Central memory CD8-positive, alpha-beta T cell (primary cell): ENCODE data around the gene NPY2R.

Experiments
- ATAC-seq: fragments of 150-1000 bp; cut with Tn5 transposase; replicated peaks from 2 replicates; pipeline ENCODE4 v1.10.0; 2022; ENCODE audit warnings: mild to moderate bottlenecking, moderate FRiP score, moderate number of reproducible peaks; ENCODE audit not compliant: poor library complexity, severe bottlenecking; ENCODE audit errors: extremely low read depth
- DNase-seq, 2 donors: peaks; one replicate each; pipeline ENCODE4 v3.0.0; 2021; ENCODE audit warnings: low spot score in 2 of 2
- H3K27ac Mint-ChIP-seq: one replicate; pipeline ENCODE4 v1.8.0; 2022; ENCODE audit warnings: low read depth, mild to moderate bottlenecking, moderate library complexity, mixed read lengths
- H3K27me3 Mint-ChIP-seq: one replicate; pipeline ENCODE4 v1.8.0; 2022; ENCODE audit warnings: mixed read lengths
- H3K36me3 Mint-ChIP-seq: one replicate; pipeline ENCODE4 v1.8.0; 2022; ENCODE audit warnings: mild to moderate bottlenecking, moderate library complexity, mixed read lengths; ENCODE audit not compliant: insufficient read depth
- H3K4me1 Mint-ChIP-seq: one replicate; pipeline ENCODE4 v1.8.0; 2022; ENCODE audit warnings: mixed read lengths
- H3K4me3 Mint-ChIP-seq: one replicate; pipeline ENCODE4 v1.8.0; 2022; ENCODE audit warnings: mild to moderate bottlenecking, moderate library complexity, mixed read lengths
- H3K9me3 Mint-ChIP-seq: one replicate; pipeline ENCODE4 v1.8.0; 2022; ENCODE audit warnings: mixed read lengths

Gene NPY2R

DNA sequence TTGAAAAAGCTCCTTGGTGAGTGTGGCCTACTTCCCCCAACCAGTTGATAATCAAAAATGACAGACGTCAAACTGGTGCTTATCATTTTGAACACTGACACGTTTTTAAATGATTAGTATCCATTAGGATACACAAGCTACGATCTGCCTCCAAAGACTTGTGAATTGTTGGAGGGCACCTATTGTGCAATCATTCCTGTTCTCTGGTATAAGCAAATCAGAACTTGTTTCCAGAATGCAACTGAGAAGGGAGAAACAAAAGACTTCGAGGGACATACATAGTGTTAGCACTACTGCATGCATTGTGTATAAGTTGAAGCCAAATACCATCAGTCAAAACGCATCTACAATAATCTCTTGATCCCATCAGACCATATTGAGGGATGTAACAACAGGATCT, 11.6 kb downstream of the NPY2R start:
- H3K27me3 Mint-ChIP-seq, result no peaks in the 10 kb centered on the region

DNA sequence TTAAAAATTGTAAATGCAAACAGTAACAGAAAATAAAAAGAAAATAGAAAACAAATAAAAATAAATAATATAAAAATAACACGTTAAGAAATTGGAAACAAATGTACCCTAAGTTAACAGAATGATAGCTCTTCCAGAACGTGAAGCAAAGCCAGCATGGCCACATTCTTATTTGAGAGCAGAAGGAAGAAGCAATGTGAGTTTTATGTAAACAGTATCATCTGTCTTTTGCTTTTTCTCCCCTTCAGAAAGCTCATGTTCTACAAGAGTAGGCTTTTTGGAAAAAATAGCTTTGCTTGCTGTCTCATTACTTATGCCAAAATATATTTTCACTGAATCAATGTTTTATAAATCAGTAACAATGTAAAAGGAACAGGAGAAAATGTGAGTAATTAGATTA, 18.7 kb downstream of the NPY2R start:
- H3K27me3 Mint-ChIP-seq, result no peaks in the 10 kb centered on the region
- no peak overlapping the region for H3K4me3 Mint-ChIP-seq
- H3K36me3 Mint-ChIP-seq, result peaks cover 1% of the 10 kb centered on the region
- H3K9me3 Mint-ChIP-seq, result no peaks in the 10 kb centered on the region
- ATAC-seq (no peak), DNase-seq (no peak)
- H3K4me1 Mint-ChIP-seq, result no peaks in the 10 kb centered on the region
- H3K27ac Mint-ChIP-seq, result no peak overlapping the region

More for the DNA sequence above, 11.6 kb downstream of the NPY2R start:
- ATAC-seq (no peak), DNase-seq (no peak)
- no peak overlapping the region for H3K27ac Mint-ChIP-seq
- H3K4me3 Mint-ChIP-seq, result no peak overlapping the region
- H3K36me3 Mint-ChIP-seq, result peaks cover 2% of the 10 kb centered on the region
- peaks cover 7% of the 10 kb centered on the region for H3K9me3 Mint-ChIP-seq
- H3K4me1 Mint-ChIP-seq, result no peaks in the 10 kb centered on the region

DNA sequence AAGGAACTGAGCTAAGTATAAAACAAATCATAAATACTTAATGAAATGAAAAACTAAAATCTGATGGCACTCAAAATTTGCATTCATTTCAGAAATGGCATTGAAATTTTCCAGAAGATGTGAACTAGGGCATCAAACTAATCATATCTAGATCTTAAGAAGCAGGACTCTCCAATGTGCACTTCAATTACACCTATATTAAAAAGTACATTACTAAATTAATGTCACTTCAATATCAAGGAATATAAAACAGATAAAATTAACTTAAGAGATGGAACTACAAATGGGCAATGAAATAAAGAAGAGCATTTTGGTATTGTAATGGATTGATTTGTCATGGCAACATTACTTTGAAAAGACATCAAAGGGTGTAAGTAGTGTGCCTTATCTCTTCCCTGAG, 20.3 kb downstream of the NPY2R start:
- no peak for DNase-seq
- Mint-ChIP-seq H3K27me3 (no peaks in the 10 kb centered on the region), H3K9me3 (peaks cover 2% of the 10 kb centered on the region), H3K4me1 (no peaks in the 10 kb centered on the region), H3K36me3 (peaks cover 1% of the 10 kb centered on the region), H3K4me3 (no peak overlapping the region), H3K27ac (no peak overlapping the region)
- no peak for ATAC-seq

DNA sequence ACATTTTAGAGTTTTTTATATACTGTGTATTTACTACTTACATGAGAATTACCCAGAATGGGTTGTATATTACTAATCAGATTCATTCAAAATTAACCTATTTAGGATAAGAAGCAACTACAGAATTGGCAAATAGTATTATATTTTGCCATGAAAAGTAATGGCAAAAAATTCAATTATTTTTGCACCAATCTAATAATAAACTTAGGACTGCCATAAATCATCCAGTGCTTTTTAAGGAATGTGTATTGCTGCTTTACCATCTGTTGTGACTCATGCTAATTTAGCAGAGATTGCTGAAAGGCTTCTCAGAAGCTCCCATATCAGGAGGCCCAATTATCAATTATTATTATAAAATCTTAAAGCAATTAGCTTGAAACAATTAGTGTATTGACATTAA, 24.0 kb downstream of the NPY2R start:
- Mint-ChIP-seq H3K4me1 (no peaks in the 10 kb centered on the region), H3K9me3 (peaks cover 7% of the 10 kb centered on the region), H3K4me3 (no peak overlapping the region), H3K36me3 (peaks cover 2% of the 10 kb centered on the region), H3K27ac (no peak overlapping the region), H3K27me3 (no peaks in the 10 kb centered on the region)
- no peak for DNase-seq
- no peak for ATAC-seq

DNA sequence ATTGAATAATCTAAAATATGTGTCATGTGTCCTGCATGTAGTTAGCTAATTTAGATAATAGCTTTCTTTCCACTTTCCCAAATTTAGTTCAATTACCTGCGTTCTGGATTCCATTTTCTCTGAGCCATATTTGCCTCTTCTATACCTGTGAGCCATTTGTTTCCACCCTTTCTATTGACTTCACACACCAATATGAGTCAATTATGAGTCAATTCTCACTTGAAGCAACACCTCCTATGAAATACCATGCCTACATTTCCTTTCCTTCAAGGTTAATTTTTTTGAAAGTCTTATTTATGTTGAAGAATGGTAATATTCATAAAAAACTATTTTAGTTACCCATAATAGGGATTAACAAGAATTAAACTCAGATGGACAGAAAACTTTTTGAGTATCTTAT, 25.8 kb downstream of the NPY2R start:
- H3K27ac Mint-ChIP-seq, result no peak overlapping the region
- ATAC-seq, result no peak
- no peak for DNase-seq
- H3K4me1 Mint-ChIP-seq, result no peaks in the 10 kb centered on the region
- peaks cover 2% of the 10 kb centered on the region for H3K36me3 Mint-ChIP-seq
- no peak overlapping the region for H3K4me3 Mint-ChIP-seq
- peaks cover 7% of the 10 kb centered on the region for H3K9me3 Mint-ChIP-seq
- no peaks in the 10 kb centered on the region for H3K27me3 Mint-ChIP-seq

DNA sequence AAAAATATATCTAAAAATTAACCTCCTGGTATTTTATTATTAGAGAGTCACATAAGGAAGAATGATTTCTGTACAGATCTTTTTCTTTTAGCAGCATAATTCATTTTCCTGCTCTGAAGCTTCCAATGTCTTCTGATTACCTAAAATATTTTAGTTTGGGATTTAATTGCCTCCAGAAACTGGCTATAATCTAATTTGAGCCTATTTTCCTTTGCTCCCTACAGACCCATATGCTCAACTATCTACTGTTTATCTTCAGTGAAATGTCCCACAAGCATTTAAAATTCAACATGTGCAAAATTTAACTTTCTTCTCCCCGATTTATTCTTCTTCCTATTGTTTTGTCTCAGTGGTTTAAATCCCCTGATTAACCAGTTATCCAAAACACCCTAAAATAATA, 29.1 kb downstream of the NPY2R start:
- no peak overlapping the region for H3K4me3 Mint-ChIP-seq
- ATAC-seq, result no peak

DNA sequence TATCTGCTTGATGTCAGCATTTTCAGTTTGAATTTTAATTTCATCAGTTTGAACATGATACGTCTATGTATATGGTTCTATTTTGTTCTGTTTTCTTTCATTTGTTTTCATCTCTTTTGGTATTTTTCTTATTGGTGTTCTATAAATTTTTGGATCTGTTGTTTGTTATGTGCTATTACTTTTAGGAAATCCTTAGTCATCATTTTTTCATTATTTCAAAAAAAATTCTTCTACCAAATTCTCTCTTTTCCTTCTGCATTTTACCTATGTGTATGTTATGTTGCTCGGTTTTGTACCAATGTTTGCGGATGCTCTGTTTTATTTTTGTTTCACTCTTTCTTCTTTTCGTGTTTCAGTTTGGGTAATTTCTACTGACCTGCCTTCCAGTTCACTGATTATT, 32.8 kb downstream of the NPY2R start:
- H3K4me1 Mint-ChIP-seq, result no peaks in the 10 kb centered on the region
- DNase-seq (no peak), ATAC-seq (no peak)
- peaks cover 7% of the 10 kb centered on the region for H3K9me3 Mint-ChIP-seq
- H3K27ac Mint-ChIP-seq, result no peak overlapping the region
- no peak overlapping the region for H3K4me3 Mint-ChIP-seq
- H3K36me3 Mint-ChIP-seq, result no peaks in the 10 kb centered on the region
- H3K27me3 Mint-ChIP-seq, result no peaks in the 10 kb centered on the region

More for the DNA sequence above, 29.1 kb downstream of the NPY2R start:
- no peaks in the 10 kb centered on the region for H3K4me1 Mint-ChIP-seq
- peaks cover 14% of the 10 kb centered on the region for H3K9me3 Mint-ChIP-seq
- peaks cover 1% of the 10 kb centered on the region for H3K36me3 Mint-ChIP-seq
- DNase-seq, result no peak
- H3K27ac Mint-ChIP-seq, result no peak overlapping the region
- H3K27me3 Mint-ChIP-seq, result no peaks in the 10 kb centered on the region

DNA sequence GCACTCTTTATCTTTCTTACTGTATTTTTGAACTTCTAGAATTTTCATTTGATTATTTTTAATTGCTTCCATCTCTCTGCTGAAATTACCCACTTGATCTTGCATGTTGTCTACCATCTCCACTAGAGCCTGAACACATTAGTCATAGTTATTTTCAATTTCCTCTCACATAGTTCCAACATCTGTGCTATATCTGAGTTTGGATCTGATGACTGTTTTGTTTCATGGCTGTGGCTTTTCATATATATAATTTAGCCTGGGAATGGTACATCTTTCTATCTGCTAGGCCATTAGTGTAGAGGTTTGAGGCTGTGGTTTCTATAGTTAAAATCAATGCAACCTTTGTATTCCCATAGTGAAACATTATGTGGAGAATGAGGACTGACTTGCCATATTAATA, 33.2 kb downstream of the NPY2R start:
- peaks cover 7% of the 10 kb centered on the region for H3K9me3 Mint-ChIP-seq
- no peak overlapping the region for H3K27ac Mint-ChIP-seq
- no peak overlapping the region for H3K4me3 Mint-ChIP-seq
- ATAC-seq, result no peak
- no peaks in the 10 kb centered on the region for H3K36me3 Mint-ChIP-seq
- no peak for DNase-seq
- H3K27me3 Mint-ChIP-seq, result no peaks in the 10 kb centered on the region
- H3K4me1 Mint-ChIP-seq, result no peaks in the 10 kb centered on the region

DNA sequence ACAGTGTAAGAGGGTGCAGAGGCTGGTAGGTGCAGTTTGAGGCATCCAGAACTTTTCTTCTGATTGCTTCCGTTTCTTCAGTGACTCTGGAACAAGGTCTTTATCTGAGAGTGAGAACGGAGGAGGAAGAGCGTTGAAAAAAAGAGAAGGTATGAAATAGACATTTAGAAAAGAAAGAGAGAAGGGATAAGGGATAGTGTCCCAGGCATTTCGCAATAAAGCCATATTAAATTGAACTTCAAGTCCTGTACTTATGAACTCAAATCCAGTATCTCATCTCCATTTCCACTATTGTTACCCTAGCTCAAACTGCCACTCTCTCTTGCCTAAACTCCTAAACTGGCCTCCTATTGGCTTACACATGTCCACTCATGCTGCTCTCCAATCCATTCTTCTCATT, 36.7 kb downstream of the NPY2R start:
- no peak for DNase-seq
- no peak for ATAC-seq
- Mint-ChIP-seq H3K4me1 (no peaks in the 10 kb centered on the region), H3K36me3 (no peaks in the 10 kb centered on the region), H3K9me3 (peaks cover 7% of the 10 kb centered on the region), H3K27me3 (no peaks in the 10 kb centered on the region), H3K27ac (no peak overlapping the region), H3K4me3 (no peak overlapping the region)

DNA sequence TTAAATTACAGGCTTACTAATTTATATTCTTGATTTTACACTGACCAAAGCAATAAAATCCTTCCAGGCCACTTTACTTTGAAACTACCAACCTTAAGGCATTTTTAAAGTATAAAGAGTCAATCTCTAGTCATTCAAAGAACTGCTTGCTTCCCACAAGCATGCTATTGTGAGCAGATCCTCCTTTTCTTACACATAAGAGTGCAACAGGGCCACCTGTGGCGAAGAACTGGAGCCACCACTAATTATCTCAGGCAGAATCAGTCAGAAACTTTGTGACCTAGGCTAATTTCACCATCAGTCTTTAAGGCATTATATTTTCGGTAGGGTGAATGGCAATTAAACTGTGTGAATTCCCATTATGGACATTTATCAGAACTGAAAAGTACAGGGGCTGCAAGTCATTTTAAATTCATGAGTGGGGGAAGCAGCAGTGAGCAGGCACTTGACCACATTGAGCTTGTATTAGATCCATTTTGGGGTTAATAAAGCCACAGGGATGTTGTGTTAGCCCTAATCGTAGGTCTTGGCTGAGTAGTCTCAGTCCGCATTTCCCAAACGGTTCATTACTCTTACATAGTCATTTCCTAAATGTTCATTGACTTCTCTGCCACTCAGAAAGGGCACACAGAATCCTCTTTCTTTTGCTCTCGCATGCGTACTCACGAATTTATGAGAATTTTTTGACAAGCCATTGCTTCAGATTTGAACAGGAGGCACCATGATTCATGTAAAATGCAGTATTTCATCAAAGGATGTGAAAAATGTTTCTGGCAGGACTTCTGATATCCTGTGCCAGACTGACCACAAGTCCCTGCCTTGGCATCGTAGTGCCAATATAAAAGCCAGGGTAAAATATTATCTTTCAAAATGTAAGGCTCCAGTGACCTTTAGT, 39.8 kb downstream of the NPY2R start:
- ATAC-seq (no peak), DNase-seq (no peak)
- H3K27ac Mint-ChIP-seq, result no peak overlapping the region
- no peaks in the 10 kb centered on the region for H3K27me3 Mint-ChIP-seq
- no peaks in the 10 kb centered on the region for H3K4me1 Mint-ChIP-seq
- no peak overlapping the region for H3K4me3 Mint-ChIP-seq
- no peaks in the 10 kb centered on the region for H3K9me3 Mint-ChIP-seq
- H3K36me3 Mint-ChIP-seq, result no peaks in the 10 kb centered on the region

DNA sequence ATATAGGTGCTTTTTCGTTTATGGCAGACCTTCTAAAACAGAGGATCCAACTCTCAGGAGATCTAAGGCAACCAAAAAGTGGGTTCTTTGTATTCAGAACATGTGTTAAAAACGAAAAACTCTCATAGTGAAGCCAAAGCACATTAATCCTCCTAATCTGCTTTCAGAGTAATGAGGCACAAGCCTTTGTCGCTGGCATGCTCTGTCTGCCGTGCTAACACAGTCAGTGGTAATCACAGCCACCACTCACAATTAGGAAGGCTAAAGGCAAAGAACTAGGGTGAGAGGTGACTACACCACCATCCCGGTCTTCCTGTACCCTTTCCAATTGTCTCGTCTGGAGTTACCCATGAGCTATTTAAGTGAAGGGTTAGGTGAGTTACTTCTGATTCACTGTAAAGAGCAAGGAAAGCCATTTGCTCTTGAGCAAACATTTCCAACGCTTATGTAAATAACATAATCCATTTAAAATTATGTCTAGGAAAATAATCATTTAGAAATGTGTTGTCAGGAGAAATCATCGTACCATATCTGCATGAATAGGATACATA, 40.7 kb downstream of the NPY2R start:
- H3K36me3 Mint-ChIP-seq, result no peaks in the 10 kb centered on the region
- no peak for DNase-seq
- H3K27me3 Mint-ChIP-seq, result no peaks in the 10 kb centered on the region
- no peak for ATAC-seq
- H3K27ac Mint-ChIP-seq, result no peak overlapping the region
- no peak overlapping the region for H3K4me3 Mint-ChIP-seq
- no peaks in the 10 kb centered on the region for H3K4me1 Mint-ChIP-seq
- H3K9me3 Mint-ChIP-seq, result no peaks in the 10 kb centered on the region

DNA sequence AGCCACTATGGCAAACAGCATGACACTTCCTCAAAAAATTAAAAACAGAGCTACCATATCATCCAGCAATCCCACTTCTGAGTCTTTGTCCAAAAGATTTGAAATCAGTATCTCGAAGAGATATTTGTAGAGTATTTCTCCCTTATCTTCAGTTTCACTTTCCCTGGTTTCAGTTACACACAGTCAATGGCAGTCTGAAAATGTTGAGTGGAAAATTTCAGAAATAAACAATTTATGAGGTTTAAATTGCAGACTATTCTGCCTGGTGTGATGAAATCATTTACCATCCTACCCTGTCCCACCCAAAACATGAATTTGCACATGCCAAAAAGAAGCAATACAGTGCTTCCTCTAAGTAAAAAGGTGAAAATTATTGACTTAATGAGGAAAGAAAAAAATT, 43.9 kb downstream of the NPY2R start:
- no peak for ATAC-seq
- peaks cover 1% of the 10 kb centered on the region for H3K9me3 Mint-ChIP-seq
- H3K4me3 Mint-ChIP-seq, result no peak overlapping the region
- H3K27me3 Mint-ChIP-seq, result no peaks in the 10 kb centered on the region
- no peak for DNase-seq
- no peaks in the 10 kb centered on the region for H3K36me3 Mint-ChIP-seq
- H3K27ac Mint-ChIP-seq, result no peak overlapping the region
- H3K4me1 Mint-ChIP-seq, result no peaks in the 10 kb centered on the region

DNA sequence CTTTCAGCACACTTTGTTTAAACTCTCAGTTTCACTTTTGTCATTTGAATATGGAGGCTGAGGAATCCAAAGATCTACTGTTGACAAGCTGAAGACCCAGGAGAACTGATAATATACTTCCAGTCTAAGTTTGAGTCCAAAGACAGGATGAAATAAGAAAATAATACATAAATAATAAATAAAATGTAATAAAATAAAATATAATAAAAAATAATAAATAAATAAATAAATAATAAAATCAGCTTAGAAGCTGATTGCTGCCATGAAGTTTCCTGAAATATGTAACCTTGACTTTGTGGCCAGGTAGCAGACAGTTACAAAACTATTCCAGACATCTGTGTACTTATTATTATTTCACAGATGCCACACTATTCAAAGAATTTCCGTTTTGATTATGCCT, 55.0 kb downstream of the NPY2R start:
- no peaks in the 10 kb centered on the region for H3K27me3 Mint-ChIP-seq
- no peak overlapping the region for H3K4me3 Mint-ChIP-seq
- H3K4me1 Mint-ChIP-seq, result no peaks in the 10 kb centered on the region
- no peak overlapping the region for H3K27ac Mint-ChIP-seq
- no peak for DNase-seq
- H3K9me3 Mint-ChIP-seq, result no peaks in the 10 kb centered on the region
- H3K36me3 Mint-ChIP-seq, result no peaks in the 10 kb centered on the region
- ATAC-seq, result no peak
